ENCODE results near the gene FYN.

The FYN gene

DNA sequence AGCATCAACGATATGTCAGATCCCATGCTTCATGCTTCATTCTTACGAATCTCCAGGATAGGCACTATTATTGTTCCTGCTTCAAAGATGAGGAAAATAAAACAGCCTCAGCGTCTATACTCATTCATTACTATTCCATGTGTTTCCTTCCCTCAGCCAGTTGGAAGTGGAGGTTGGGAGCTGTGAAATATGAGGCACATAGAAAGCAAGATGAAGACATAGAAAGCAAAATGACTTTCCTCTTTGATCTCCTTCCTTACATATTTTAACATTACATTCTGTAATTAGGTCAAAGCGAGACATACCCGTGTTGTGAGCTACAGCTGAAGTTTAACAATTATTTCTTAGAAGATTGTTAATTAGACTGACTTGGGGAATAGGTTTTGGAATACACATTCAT lies 125.4 kb downstream of the FYN start:
- H3K4me3 ChIP-seq (ENCODE audit: low read depth, low read length): no peak overlapping the region
- no peak for DNase-seq (ENCODE audit: low read depth)
- TF ChIP-seq, protein P1, sequence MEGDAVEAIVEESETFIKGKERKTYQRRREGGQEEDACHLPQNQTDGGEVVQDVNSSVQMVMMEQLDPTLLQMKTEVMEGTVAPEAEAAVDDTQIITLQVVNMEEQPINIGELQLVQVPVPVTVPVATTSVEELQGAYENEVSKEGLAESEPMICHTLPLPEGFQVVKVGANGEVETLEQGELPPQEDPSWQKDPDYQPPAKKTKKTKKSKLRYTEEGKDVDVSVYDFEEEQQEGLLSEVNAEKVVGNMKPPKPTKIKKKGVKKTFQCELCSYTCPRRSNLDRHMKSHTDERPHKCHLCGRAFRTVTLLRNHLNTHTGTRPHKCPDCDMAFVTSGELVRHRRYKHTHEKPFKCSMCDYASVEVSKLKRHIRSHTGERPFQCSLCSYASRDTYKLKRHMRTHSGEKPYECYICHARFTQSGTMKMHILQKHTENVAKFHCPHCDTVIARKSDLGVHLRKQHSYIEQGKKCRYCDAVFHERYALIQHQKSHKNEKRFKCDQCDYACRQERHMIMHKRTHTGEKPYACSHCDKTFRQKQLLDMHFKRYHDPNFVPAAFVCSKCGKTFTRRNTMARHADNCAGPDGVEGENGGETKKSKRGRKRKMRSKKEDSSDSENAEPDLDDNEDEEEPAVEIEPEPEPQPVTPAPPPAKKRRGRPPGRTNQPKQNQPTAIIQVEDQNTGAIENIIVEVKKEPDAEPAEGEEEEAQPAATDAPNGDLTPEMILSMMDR (conservative IDR thresholded peaks at IDR 0.05; ENCODE audit: low read depth, low read length): no peak

DNA sequence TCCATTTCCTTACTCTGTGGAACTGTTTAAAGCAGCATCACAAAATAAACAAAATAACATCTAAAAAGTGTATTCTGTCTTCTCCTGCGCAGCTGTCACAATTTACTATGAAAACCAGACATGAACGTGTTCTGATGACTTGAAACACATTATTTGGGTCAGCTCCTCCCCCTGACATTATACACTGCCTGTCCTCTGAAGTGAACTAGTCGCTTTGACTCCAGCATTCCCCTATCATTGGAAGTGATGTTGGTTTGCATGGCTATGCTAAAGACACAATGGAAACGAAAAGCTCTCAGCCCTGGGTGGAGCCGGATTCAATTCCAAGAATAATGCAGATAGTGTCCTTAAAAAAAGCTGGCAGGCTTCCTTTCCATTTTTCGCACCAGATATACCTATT lies 125.9 kb downstream of the FYN start:
- no peak for DNase-seq (ENCODE audit: low read depth)
- TF ChIP-seq, protein P1 (conservative IDR thresholded peaks at IDR 0.05; ENCODE audit: low read depth, low read length): no peak
- no peak overlapping the region for H3K4me3 ChIP-seq (ENCODE audit: low read depth, low read length)

DNA sequence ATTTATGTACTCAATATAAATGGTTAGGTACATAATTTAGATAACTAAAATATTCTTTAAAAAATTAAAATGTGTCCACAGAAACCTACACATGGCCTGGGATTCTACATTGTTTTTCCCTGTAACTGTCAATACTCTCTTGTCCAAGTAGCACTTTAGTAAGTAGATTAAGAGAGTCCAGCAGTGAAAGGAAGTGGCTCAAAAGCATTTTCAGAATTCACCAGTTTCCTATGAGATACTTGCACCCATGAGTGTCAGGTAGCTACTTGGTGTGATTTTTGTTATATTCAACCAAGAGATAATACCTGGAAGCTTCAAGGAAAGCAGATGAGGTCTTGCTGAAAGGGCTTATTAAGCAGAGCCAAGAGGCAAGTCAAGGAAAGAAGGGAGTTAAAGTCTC lies 126.3 kb downstream of the FYN start:
- TF ChIP-seq, protein P1 (conservative IDR thresholded peaks at IDR 0.05; ENCODE audit: low read depth, low read length): no peak
- no peak for DNase-seq (ENCODE audit: low read depth)

DNA sequence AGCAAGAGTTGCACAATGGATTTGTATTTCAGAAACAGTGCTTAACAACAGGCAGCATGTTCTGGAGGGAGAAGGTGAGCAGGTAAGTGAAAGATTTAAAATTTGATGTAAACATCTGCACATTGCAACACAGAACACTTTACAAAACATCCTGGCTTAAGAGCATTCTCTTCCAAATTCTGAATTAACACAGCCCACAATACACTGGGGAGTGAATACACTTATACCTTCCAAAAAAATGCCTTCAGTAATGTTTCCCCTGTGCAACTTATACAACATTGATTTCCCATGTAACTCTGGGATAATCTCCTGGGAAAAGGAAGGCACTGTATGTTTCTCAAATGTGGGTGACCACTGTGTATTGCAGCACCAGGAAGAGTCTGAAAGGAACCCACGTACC lies 127.6 kb downstream of the FYN start:
- DNase-seq (ENCODE audit: low read depth): no peak
- TF ChIP-seq, protein P1 (conservative IDR thresholded peaks at IDR 0.05; ENCODE audit: low read depth, low read length): no peak
- no peak overlapping the region for H3K4me3 ChIP-seq (ENCODE audit: low read depth, low read length)

More for the DNA sequence above, 126.3 kb downstream of the FYN start:
- no peak overlapping the region for H3K4me3 ChIP-seq (ENCODE audit: low read depth, low read length)

DNA sequence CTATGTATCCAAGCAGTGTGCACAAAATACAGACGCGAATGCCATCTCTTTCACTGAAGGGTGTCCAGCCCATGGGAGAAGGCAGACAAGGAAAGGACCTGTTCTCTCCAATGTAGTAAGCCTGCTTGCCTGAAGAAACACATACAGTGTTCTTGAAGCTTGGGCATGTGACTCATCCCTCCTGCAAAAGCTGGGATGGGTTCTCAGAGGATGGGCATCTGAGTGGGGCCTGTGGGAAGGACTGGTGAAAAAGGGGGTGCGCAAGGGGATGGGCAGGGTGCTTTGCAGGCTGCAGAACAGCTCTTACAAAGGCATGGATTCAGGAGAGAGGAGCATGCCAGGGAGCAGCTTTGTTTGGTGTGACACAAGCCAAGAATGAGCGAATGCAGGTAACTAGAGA lies 128.1 kb downstream of the FYN start:
- DNase-seq (ENCODE audit: low read depth): no peak
- H3K4me3 ChIP-seq (ENCODE audit: low read depth, low read length): no peak overlapping the region
- TF ChIP-seq, protein P1 (conservative IDR thresholded peaks at IDR 0.05; ENCODE audit: low read depth, low read length): no peak

DNA sequence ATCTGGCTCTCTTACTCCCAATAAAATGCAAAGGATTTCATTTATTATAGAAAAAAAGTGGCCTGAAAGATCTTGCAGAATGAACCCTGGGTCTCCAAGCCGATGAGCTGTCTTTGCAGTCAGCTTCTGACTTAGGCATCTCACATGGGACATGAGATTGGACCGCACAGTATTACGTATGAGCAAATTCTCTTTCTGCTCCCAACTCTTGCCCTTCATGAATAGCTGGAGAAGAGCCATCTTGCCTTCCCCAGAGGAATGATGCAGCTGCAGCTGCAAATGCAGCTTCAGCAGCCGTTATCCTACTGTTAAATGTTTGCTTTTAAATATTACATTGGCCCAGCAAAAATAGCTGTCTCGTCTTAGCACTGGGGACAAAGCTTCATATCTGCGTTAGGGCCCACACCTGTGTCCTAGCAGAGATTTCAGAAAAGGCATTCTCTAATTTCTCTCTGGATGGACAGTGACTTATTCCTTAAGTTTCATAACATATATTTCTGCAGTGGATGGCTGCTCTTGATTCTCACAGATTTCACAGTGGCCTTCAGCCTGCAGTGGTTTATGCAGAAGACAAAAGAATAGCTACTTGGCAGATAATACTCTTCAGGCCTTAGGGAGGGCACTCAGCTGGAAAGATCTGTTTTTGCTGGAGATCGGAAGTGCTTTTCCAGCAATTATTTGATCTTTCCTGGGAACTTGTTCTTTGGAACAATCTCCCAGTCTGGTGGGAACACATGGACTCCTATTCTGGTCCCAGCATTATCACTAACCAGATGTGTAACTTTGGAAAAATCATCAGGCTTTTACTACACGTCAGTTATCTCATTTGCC lies 129.2 kb downstream of the FYN start:
- H3K4me3 ChIP-seq (ENCODE audit: low read depth, low read length): no peak overlapping the region
- TF ChIP-seq, protein P1 (conservative IDR thresholded peaks at IDR 0.05; ENCODE audit: low read depth, low read length): no peak
- peak; percentile 86 for DNase-seq (ENCODE audit: low read depth)

DNA sequence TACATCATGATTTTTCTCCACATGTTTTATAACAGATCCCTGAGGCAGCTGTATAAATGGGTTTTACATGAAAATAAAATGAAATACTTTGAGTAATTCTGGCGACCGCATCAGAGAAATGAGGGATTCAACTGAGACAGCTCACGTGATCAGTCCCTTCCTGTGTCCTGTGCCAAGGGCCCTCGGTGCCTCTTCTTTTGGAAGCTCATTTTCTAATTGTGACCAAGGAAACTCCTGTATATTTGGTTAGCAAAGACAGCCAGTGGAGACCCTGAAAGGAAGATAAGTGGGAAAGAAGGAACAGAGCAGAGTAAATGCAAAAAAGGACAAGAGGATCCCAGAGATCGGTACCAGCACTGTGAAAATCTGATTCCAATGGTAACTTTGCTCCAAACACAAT lies 129.9 kb downstream of the FYN start:
- TF ChIP-seq, protein P1 (conservative IDR thresholded peaks at IDR 0.05; ENCODE audit: low read depth, low read length): no peak
- H3K4me3 ChIP-seq (ENCODE audit: low read depth, low read length): no peak overlapping the region
- no peak for DNase-seq (ENCODE audit: low read depth)

Measured in choroid plexus epithelial cell (primary cell).